SK-N-SH (cell line): Measurements from ENCODE around the gene CLDN5. TPM values are rescaled to one million over a fixed set of nuclear protein-coding genes. Genes with fewer than 3 reads are reported as not detected.

Experiments
- CTCF ChIA-PET: fragments of 300-600, 350-600 bp; formaldehyde crosslinking; extraction: SDS; loops from one replicate; lab custom pipeline; 2021; lab: Yijun Ruan, JAX
- POLR2A ChIA-PET: fragments of 350-600 bp; sonication (Branson Sonifier 250); formaldehyde crosslinking; extraction: SDS; loops from one replicate; lab custom pipeline; 2020; ENCODE audit warnings: antibody characterized with exemption, inconsistent platforms; lab: Yijun Ruan, JAX
- DNase-seq: peaks from one replicate; pipeline ENCODE4 v3.0.0; 2012
- H2AFZ ChIP-seq: fragments of 200-600 bp; sonication (generic); 2 replicates; pipeline ENCODE4 v1.8.1; 2016; ENCODE audit warnings: antibody characterized with exemption, mild to moderate bottlenecking, low read depth
- H3F3A ChIP-seq: fragments of 200-600 bp; sonication (generic); replicated peaks from 2 replicates; pipeline ENCODE3; 2016; ENCODE audit warnings: antibody characterized with exemption, mild to moderate bottlenecking; ENCODE audit not compliant: insufficient read depth
- H3K27ac ChIP-seq, 2 experiments: fragments of 200-500 bp in 1 of 2; fragments of 200-600 bp in 1 of 2; sonication (Bioruptor generic) in 1 of 2; sonication (generic), shearing (Covaris generic) in 1 of 2; 2 replicates each; pipeline versions ENCODE4 v1.5.1 to v1.6.1; 2014 to 2016; ENCODE audit warnings: low read depth in 2 of 2, inconsistent platforms in 1 of 2, low read length in 1 of 2, mild to moderate bottlenecking in 1 of 2, mixed read lengths in 1 of 2
- H3K27me3 ChIP-seq: fragments of 200-600 bp; sonication (generic), shearing (Covaris generic); 2 replicates; pipeline ENCODE4 v1.6.1; 2016; ENCODE audit warnings: mixed run types; ENCODE audit not compliant: insufficient read depth
- H3K36me3 ChIP-seq, 2 experiments: fragments of 200-500 bp in 1 of 2; fragments of 200-600 bp in 1 of 2; sonication (Bioruptor generic) in 1 of 2; sonication (generic) in 1 of 2; replicated peaks in 1 of 2; 2 replicates each; pipeline versions ENCODE3 to v1.5.1; 2014 to 2016; ENCODE audit warnings: low read length in 1 of 2, mild to moderate bottlenecking in 1 of 2; ENCODE audit not compliant: insufficient read depth in 2 of 2, control insufficient read depth in 1 of 2
- H3K4me1 ChIP-seq, 2 experiments: fragments of 200-500 bp in 1 of 2; fragments of 200-600 bp in 1 of 2; sonication (Bioruptor generic) in 1 of 2; sonication (generic), shearing (Covaris generic) in 1 of 2; 2 replicates each; pipeline versions ENCODE4 v1.5.1 to v1.6.1; 2014 to 2016; ENCODE audit warnings: low read depth in 1 of 2, low read length in 1 of 2, mixed run types in 1 of 2; ENCODE audit not compliant: insufficient read depth in 2 of 2, control insufficient read depth in 1 of 2
- H3K4me2 ChIP-seq: fragments of 200-600 bp; sonication (generic), shearing (Covaris generic); 2 replicates; pipeline ENCODE4 v1.6.1; 2017; ENCODE audit warnings: mixed run types
- H3K4me3 ChIP-seq, 2 experiments: fragments of 200-500 bp in 1 of 2; fragments of 200-600 bp in 1 of 2; sonication (Bioruptor generic) in 1 of 2; sonication (generic), shearing (Covaris generic) in 1 of 2; 2 replicates each; pipeline versions ENCODE4 v1.5.1 to v1.8.1; 2014 to 2016; ENCODE audit warnings: low read depth in 2 of 2, inconsistent platforms in 1 of 2, low read length in 1 of 2, mild to moderate bottlenecking in 1 of 2, mixed read lengths in 1 of 2, moderate library complexity in 1 of 2
- H3K79me2 ChIP-seq: fragments of 200-600 bp; sonication (generic); 2 replicates; pipeline ENCODE4 v1.8.1; 2017; ENCODE audit warnings: mild to moderate bottlenecking; ENCODE audit not compliant: insufficient read depth
- H3K9ac ChIP-seq: fragments of 200-600 bp; sonication (generic); 2 replicates; pipeline ENCODE4 v1.6.1; 2017; ENCODE audit warnings: mixed run types
- H3K9me2 ChIP-seq: fragments of 200-600 bp; sonication (generic); 2 replicates; pipeline ENCODE4 v1.6.1; 2017; ENCODE audit warnings: mixed run types
- H3K9me3 ChIP-seq: fragments of 200-600 bp; sonication (generic); 2 replicates; pipeline ENCODE4 v1.6.1; 2017; ENCODE audit warnings: mixed run types, mild to moderate bottlenecking, moderate library complexity
- H4K20me1 ChIP-seq: fragments of 200-600 bp; sonication (generic); 2 replicates; pipeline ENCODE4 v1.6.1; 2017; ENCODE audit warnings: mild to moderate bottlenecking, mixed run types; ENCODE audit not compliant: insufficient read depth
- EP300 ChIP-seq, 2 experiments: IDR thresholded peaks; 2 replicates each; pipeline versions ENCODE4 v1.4.0 to v1.6.1; 2012; ENCODE audit warnings: borderline replicate concordance in 1 of 2, low read depth in 1 of 2, low read length in 1 of 2
- FOSL2 ChIP-seq: IDR thresholded peaks from 2 replicates; pipeline ENCODE4 v1.4.0; 2012; ENCODE audit warnings: low read depth, mild to moderate bottlenecking, moderate library complexity, borderline replicate concordance
- GATA2 ChIP-seq: sonication (generic); formaldehyde crosslinking; IDR thresholded peaks from 2 replicates; pipeline ENCODE4 v1.5.0; 2020; ENCODE audit warnings: mild to moderate bottlenecking, missing genetic modification reagents
- NFIC ChIP-seq: IDR thresholded peaks from 2 replicates; pipeline ENCODE4 v1.4.0; 2012; ENCODE audit warnings: borderline replicate concordance
- RAD21 ChIP-seq: IDR thresholded peaks from 2 replicates; pipeline ENCODE4 v1.6.1; 2012; ENCODE audit warnings: mild to moderate bottlenecking, low read length
- SMC3 ChIP-seq: IDR thresholded peaks from 2 replicates; pipeline ENCODE4 v1.6.1; 2012; ENCODE audit warnings: low read depth, low read length, improper control_type of control experiment
- WGBS: methylation state at CpG from one replicate; pipeline ENCODE4 v1.1.6; 2017; ENCODE audit warnings: low lambda C conversion rate; 5-methylcytosine and 5-hydroxymethylcytosine counted together
- polyA plus RNA-seq, 3 experiments: library from polyadenylated mRNA; depleted of rRNA; stranded (reverse); fragments of >200 nt; gene quantifications; 2 replicates each; pipeline ENCODE4 v1.2.3, GENCODE V29; 2012
- TF ChIP-seq, protein P1 (sequence below): IDR thresholded peaks from 2 replicates; pipeline ENCODE4 v1.4.0; 2012; ENCODE audit warnings: low read depth
- TF ChIP-seq, protein P2 (sequence below): IDR thresholded peaks from 2 replicates; pipeline ENCODE4 v1.6.1; 2012; ENCODE audit warnings: mild to moderate bottlenecking, low read depth, low read length, moderate library complexity
- TF ChIP-seq, protein P3 (sequence below): IDR thresholded peaks from 2 replicates; pipeline ENCODE4; 2012
- TF ChIP-seq, protein P4 (sequence below): fragments of 200-600 bp; sonication (generic); IDR thresholded peaks from 2 replicates; pipeline ENCODE4 v1.6.1; 2017; ENCODE audit warnings: antibody characterized with exemption, mild to moderate bottlenecking, moderate library complexity
- TF ChIP-seq, protein P5 (sequence below): fragments of 150-350 bp; IDR thresholded peaks from 2 replicates; pipeline ENCODE4 v1.6.1; 2017; ENCODE audit warnings: antibody characterized with exemption, low read length, low read depth, borderline replicate concordance

The CLDN5 gene
- polyA plus RNA-seq, 1 of the 3 experiments (the other 2 are of a cell fraction): not detected

DNA sequence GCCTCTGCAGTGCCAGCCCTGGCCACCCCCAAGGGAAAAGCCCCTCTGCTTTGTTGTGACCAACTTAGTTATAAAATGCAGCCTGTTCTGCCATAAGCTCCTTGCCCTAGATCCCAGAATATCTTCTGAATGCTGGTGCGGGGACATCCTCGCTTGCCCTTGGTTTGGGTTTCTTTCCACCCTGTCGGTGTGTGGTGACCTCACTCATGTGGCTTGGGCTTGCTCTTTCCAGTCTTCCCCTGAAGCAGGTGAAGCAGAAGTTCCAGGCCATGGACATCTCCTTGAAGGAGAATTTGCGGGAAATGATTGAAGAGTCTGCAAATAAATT is 16.7 kb downstream of the CLDN5 start:
- POLR2A ChIA-PET: no interaction called here
- no peaks in the 10 kb centered on the region for H3K36me3 ChIP-seq
- no peak overlapping the region for H3K27ac ChIP-seq
- H3K27me3 ChIP-seq: no peaks in the 10 kb centered on the region
- TF ChIP-seq RAD21 (no peak), FOSL2 (no peak), NFIC (no peak), GATA2 (CRISPR knock-in tag) (no peak), SMC3 (no peak), EP300 (IDR thresholded peaks at IDR 0.05; ENCODE audit: borderline replicate concordance in 1 of 2, low read depth in 1 of 2, low read length in 1 of 2) (no peak)
- TF ChIP-seq, protein P1, sequence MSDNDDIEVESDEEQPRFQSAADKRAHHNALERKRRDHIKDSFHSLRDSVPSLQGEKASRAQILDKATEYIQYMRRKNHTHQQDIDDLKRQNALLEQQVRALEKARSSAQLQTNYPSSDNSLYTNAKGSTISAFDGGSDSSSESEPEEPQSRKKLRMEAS: no peak
- TF ChIP-seq, protein P2, sequence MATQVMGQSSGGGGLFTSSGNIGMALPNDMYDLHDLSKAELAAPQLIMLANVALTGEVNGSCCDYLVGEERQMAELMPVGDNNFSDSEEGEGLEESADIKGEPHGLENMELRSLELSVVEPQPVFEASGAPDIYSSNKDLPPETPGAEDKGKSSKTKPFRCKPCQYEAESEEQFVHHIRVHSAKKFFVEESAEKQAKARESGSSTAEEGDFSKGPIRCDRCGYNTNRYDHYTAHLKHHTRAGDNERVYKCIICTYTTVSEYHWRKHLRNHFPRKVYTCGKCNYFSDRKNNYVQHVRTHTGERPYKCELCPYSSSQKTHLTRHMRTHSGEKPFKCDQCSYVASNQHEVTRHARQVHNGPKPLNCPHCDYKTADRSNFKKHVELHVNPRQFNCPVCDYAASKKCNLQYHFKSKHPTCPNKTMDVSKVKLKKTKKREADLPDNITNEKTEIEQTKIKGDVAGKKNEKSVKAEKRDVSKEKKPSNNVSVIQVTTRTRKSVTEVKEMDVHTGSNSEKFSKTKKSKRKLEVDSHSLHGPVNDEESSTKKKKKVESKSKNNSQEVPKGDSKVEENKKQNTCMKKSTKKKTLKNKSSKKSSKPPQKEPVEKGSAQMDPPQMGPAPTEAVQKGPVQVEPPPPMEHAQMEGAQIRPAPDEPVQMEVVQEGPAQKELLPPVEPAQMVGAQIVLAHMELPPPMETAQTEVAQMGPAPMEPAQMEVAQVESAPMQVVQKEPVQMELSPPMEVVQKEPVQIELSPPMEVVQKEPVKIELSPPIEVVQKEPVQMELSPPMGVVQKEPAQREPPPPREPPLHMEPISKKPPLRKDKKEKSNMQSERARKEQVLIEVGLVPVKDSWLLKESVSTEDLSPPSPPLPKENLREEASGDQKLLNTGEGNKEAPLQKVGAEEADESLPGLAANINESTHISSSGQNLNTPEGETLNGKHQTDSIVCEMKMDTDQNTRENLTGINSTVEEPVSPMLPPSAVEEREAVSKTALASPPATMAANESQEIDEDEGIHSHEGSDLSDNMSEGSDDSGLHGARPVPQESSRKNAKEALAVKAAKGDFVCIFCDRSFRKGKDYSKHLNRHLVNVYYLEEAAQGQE: no peak
- TF ChIP-seq, protein P3, sequence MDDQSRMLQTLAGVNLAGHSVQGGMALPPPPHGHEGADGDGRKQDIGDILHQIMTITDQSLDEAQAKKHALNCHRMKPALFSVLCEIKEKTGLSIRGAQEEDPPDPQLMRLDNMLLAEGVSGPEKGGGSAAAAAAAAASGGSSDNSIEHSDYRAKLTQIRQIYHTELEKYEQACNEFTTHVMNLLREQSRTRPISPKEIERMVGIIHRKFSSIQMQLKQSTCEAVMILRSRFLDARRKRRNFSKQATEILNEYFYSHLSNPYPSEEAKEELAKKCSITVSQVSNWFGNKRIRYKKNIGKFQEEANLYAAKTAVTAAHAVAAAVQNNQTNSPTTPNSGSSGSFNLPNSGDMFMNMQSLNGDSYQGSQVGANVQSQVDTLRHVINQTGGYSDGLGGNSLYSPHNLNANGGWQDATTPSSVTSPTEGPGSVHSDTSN: no peak
- TF ChIP-seq, protein P4, sequence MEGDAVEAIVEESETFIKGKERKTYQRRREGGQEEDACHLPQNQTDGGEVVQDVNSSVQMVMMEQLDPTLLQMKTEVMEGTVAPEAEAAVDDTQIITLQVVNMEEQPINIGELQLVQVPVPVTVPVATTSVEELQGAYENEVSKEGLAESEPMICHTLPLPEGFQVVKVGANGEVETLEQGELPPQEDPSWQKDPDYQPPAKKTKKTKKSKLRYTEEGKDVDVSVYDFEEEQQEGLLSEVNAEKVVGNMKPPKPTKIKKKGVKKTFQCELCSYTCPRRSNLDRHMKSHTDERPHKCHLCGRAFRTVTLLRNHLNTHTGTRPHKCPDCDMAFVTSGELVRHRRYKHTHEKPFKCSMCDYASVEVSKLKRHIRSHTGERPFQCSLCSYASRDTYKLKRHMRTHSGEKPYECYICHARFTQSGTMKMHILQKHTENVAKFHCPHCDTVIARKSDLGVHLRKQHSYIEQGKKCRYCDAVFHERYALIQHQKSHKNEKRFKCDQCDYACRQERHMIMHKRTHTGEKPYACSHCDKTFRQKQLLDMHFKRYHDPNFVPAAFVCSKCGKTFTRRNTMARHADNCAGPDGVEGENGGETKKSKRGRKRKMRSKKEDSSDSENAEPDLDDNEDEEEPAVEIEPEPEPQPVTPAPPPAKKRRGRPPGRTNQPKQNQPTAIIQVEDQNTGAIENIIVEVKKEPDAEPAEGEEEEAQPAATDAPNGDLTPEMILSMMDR: no peak
- TF ChIP-seq, protein P5, sequence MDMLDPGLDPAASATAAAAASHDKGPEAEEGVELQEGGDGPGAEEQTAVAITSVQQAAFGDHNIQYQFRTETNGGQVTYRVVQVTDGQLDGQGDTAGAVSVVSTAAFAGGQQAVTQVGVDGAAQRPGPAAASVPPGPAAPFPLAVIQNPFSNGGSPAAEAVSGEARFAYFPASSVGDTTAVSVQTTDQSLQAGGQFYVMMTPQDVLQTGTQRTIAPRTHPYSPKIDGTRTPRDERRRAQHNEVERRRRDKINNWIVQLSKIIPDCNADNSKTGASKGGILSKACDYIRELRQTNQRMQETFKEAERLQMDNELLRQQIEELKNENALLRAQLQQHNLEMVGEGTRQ: no peak
- TF ChIP-seq, all 33 proteins: peak for 0
- CTCF ChIA-PET: no interaction called here
- no peak overlapping the region for H3K9ac ChIP-seq
- H3K4me3 ChIP-seq: no peak overlapping the region
- H3K4me1 ChIP-seq: no peaks in the 10 kb centered on the region
- DNase-seq: no peak
- H3F3A ChIP-seq: no peaks in the 10 kb centered on the region
- no peaks in the 10 kb centered on the region for H4K20me1 ChIP-seq
- 91% methylated on average over 4 of the region's 4 CpGs for WGBS
- no peaks in the 10 kb centered on the region for H3K79me2 ChIP-seq
- no peak overlapping the region for H3K4me2 ChIP-seq
- no peaks in the 10 kb centered on the region for H3K9me2 ChIP-seq
- no peaks in the 10 kb centered on the region for H3K9me3 ChIP-seq
- no peak overlapping the region for H2AFZ ChIP-seq
